ENCODE results near the gene ASTN2.

DNA sequence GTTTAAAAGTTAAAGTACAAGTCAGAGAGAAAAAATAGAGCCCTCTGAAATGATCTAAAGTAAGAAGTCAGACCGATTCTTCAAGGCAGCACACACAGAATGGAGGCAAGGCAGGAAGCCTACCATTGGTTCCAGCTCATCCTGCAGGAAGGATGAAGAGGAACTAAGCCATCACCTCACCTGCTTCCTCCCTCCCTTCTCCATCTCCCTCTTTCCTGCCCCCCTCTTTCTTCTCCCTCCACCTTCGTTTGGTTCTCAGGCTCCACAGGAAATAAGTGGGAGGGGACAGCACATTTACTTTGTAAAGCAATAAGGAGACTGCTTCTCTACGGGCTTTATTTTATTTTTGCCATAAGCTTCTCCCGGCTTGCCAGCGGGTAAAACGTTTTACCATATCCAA is 514.3 kb downstream of the ASTN2 start:
- TF ChIP-seq RXRA (IDR thresholded peaks at IDR 0.05) = no peak
- TF ChIP-seq, protein P1, sequence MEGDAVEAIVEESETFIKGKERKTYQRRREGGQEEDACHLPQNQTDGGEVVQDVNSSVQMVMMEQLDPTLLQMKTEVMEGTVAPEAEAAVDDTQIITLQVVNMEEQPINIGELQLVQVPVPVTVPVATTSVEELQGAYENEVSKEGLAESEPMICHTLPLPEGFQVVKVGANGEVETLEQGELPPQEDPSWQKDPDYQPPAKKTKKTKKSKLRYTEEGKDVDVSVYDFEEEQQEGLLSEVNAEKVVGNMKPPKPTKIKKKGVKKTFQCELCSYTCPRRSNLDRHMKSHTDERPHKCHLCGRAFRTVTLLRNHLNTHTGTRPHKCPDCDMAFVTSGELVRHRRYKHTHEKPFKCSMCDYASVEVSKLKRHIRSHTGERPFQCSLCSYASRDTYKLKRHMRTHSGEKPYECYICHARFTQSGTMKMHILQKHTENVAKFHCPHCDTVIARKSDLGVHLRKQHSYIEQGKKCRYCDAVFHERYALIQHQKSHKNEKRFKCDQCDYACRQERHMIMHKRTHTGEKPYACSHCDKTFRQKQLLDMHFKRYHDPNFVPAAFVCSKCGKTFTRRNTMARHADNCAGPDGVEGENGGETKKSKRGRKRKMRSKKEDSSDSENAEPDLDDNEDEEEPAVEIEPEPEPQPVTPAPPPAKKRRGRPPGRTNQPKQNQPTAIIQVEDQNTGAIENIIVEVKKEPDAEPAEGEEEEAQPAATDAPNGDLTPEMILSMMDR (IDR thresholded peaks at IDR 0.05; ENCODE audit: low read depth, low read length, missing input control) = no peak
- TF ChIP-seq, protein P2, sequence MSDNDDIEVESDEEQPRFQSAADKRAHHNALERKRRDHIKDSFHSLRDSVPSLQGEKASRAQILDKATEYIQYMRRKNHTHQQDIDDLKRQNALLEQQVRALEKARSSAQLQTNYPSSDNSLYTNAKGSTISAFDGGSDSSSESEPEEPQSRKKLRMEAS (IDR thresholded peaks at IDR 0.05) = no peak
- TF ChIP-seq, protein P3, sequence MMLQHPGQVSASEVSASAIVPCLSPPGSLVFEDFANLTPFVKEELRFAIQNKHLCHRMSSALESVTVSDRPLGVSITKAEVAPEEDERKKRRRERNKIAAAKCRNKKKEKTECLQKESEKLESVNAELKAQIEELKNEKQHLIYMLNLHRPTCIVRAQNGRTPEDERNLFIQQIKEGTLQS (IDR thresholded peaks at IDR 0.05) = no peak

Measured in liver (tissue), 3 donors.